ENCODE results near the gene DIRAS2.
"Not testable (repeated sequence)": the region's sequence is repeated elsewhere in the genome, so short reads cannot be mapped to it uniquely, and the experiment has no call there.

DIRAS2 gene

DNA sequence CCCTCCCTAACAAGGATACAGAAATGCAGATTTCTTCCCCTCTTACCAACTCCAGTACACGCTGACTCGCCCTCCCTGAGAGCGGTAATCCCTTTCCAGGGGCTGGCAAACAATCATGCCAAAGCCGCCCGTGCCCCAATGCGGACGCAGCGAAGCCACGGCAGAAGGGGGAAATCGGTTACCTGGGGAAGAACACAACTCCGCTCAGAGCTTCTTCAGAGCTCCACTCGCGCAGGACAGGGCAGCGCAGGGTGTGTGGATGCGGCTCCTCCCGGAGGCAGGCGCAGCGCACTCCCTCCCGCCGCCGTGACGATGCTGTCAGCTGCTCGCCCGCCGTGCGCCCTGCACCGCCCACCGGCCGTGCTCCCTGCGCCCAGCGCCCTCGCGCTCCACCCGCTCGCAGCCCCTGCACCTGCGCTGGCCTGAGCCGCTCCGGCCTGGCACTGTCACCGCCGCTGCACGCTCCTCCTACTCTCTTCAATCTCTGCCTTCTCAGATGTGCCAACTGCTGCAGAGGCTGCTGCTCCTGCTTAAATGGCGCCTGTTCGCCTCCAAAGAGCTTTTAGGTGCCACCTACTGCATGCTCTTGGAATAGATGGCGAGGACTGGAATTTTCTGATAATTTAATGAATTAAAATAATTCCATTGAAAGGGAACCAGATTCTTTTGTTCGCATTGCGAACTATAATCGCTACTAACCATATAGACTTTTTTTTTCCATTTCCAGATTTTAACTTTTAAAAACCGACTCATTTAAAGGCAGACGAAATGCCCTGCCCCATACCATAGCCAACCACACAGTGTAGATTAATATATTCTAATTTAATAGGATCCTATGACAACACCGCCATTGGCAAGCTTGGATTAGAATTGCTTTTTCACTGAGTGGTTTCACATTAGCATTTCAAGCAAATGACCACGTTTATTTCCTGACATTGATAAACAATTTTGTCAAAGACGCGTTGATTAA is at the start of gene DIRAS2:
Gene DIRAS2 (minus strand): TSS at position 255 of the 970 bp plus-strand sequence. CDS start 28,997 bp downstream, outside the sequence.
- DNase-seq = peak; percentile 78

- no peak for DNase-seq
Observed at GRCh38 chr9:90684736-90685135, 42.1 kb upstream of the DIRAS2 start.

GRCh38 chr9:90684106-90684505 is 41.5 kb upstream of the DIRAS2 start:
- DNase-seq = no peak

- no peak for DNase-seq
Observed at GRCh38 chr9:90680534-90680933, 37.9 kb upstream of the DIRAS2 start.

GRCh38 chr9:90665072-90665471 is 22.4 kb upstream of the DIRAS2 start:
- DNase-seq = no peak

DNA sequence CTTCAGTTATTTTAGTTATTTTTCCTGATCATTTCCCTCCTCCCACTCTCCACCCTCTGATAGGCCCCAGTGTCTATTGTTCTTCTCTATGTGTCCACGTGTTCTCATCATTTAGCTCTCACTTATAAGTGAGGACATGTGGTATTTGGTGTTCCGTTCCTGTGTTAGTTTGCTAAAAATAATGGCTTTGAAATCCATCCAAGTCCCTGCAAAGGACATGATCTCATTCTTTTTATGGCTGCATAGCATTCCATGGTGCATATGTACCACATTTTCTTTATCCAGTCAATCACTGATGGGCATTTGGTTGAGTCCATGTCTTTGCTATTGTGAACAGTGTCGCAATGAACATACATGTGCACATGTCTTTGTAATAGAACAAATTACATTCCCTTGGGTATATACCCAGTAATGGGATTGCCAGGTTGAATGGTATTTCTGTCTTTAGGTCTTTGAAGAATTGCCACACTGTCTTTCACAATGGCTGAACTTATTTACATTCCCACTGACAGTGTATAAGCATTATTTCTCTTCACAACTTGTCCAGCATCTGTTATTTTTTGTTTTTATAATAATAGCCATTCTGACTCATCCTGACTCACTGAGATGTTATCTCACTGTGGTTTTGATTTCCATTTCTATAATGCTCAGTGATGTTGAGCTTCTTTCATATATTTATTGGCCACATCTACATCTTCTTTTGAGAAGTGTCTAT is 17.2 kb upstream of the DIRAS2 start:
- DNase-seq = no peak

DNA sequence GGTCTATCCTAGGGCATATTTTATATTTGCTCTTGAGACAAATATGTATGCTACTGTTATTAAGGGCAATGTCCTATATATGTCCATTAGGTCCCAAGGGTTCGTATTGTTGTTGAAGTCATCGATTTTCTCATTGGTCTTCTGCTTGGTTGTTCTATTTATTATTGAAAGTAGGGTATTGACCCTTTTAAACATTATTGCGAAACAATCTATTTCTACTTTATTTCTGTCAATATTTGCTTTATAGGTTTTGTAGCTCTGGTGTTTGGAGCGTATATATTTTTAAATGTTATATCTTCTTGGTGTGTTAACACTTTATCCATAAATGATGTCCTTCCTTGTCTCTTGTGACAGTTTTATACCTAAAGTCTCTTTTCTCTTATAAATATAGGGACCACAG is 16.2 kb upstream of the DIRAS2 start:
- DNase-seq = no peak

GRCh38 chr9:90658181-90658580 is 15.6 kb upstream of the DIRAS2 start:
- DNase-seq = no peak

- not testable (repeated sequence) for DNase-seq
Observed at GRCh38 chr9:90656876-90657275, 14.3 kb upstream of the DIRAS2 start.

DNA sequence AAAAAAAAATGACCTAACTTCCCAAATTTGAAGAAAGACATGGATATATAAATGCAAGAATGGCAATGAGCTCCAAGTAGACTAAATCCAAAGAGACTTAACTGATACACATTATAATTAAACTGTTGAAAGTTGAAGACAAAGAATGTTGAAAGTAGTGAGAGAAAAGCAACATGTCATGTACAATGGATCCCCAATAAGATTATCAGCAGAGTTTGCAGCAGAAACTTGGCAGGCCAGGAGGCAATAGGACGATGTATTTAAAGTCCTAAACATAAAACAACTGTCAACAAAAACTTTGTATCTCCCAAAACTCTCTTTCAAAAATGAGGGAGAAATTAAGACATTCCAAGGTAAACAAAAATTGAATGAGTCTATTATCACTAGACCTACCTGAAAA is 8.6 kb upstream of the DIRAS2 start:
- DNase-seq = no peak

- DNase-seq = no peak
Observed at GRCh38 chr9:90647843-90648242, 5.2 kb upstream of the DIRAS2 start.

DNA sequence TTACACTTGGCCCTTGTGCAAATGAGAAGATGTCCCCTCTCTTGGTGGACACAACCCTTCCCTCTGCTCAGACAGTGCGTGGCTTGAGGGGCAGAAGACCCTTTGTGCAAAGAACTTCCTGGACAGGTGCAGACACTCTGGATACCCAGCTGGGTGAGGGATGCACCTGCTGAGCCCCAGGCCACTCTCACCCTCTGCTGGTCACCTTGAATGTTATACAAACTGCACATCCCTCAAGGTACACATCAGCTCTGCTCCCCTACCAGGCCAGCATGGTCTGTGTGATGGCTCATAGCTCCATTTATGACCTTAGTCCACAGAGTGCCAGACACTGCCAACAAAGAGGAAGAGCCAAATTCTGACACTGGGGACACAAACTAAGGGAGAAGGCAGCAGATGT is 3.1 kb upstream of the DIRAS2 start:
- no peak for DNase-seq

GRCh38 chr9:90641884-90642487 is 638 bp downstream of the DIRAS2 start:
- DNase-seq = no peak

DNA sequence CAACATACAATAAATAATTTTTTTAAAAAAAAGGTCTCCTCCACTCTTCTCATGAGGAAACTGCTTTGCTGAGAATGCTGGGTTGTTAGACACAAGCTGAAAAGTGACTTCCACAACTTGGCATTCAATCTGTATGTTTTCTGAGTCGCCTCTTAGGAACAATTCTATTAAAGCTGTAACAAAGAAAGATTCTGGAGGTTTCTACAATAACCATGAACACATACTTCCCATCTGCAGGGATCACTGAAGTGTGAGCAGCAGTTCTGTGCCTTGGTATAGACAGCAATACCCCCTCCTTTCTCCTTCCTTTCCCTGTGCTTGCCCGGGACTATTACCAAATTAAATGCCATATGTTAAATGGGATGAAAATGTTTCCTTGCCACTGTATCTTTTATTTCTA is 1.5 kb downstream of the DIRAS2 start:
- no peak for DNase-seq

GRCh38 chr9:90640361-90640760 is 2.3 kb downstream of the DIRAS2 start:
- no peak for DNase-seq

DNA sequence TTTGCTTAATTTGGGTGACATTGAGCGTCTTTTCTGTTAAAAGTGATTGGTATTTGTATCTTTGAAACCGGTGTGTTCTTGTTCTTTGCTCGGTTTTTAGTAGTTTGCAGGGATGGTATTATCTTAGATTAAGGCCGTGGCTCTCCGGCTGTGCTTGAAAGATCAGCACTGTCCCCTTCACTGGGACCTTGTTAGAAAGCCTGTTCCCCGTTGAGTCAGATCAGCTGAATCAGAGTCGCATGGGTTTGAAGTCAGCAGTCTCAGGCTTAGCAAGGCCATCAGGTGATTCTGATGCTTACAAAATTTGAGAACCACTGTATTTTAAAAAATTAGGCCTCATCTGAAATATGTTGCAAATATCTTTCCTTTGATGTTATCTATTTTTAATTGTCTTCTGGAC is 5.0 kb downstream of the DIRAS2 start:
- DNase-seq = no peak

DNA sequence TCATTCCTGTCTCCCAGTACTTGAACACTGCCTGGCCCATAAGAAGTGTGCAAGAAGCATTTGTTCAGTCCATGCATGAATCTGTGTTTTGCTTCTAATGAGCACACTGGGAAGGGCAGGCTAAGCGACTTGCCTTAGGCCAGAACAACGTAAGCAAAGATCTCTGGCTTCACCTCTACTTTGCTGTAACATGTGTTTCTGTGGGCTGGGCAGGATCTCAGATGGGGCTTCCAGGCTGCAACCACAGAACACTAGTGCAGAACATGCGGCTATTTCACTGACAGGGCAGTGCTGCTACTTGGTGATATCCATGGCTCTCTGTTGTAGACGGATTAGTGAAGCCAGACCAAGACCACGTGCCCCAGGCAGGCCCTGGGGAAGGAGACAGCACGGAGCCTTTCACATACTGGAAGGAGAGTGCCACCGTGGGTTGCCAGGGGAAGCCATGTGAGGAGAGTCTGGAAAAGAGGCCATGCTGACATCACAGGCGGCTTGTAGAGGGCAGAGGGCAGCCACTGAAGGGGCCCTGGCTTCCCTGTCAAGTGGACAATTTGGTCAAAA is 9.9 kb downstream of the DIRAS2 start:
- no peak for DNase-seq

- DNase-seq = no peak
Observed at GRCh38 chr9:90631964-90632363, 10.7 kb downstream of the DIRAS2 start.

- DNase-seq = no peak
Observed at GRCh38 chr9:90629991-90630390, 12.6 kb downstream of the DIRAS2 start.

DNA sequence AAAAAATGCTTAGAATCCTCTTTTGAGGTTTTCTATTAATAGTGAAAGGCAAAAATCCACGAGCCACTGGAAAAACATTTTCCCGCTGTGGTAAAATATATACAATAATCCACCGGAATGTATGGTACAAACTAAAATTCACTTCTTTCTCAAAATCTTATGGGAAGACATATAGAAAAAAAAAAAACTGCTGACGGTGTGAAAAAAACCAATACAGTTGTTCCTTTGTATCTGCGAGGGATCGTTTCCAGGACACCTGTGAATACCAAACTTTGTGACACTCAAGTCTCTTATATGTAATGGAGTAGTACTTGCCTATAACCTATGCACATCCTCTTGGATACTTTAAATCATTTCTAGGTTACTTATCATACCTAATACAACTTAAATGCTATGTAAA is 13.3 kb downstream of the DIRAS2 start:
- DNase-seq = no peak

DNA sequence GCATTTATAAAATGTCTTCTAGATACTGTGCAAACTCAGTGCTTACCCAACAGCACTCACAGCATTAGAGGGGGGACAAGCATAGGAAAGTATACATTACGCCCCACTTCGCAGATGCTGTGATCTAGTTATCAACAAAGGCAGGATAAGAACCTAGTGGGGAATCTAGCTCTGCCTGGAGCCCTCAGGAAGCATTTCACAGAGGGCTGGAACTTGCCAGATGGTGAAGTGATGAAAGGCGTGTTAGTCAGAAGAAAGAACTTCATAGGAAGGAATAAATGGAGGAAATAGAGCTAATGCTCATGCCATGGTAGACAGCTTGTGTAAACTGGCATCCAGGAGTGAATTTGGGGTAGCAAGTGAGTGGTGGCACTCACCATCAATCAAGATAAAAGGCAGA is 25.8 kb downstream of the DIRAS2 start:
- DNase-seq = no peak

GRCh38 chr9:90613502-90613901 is 29.1 kb downstream of the DIRAS2 start:
- no peak for DNase-seq

DNA sequence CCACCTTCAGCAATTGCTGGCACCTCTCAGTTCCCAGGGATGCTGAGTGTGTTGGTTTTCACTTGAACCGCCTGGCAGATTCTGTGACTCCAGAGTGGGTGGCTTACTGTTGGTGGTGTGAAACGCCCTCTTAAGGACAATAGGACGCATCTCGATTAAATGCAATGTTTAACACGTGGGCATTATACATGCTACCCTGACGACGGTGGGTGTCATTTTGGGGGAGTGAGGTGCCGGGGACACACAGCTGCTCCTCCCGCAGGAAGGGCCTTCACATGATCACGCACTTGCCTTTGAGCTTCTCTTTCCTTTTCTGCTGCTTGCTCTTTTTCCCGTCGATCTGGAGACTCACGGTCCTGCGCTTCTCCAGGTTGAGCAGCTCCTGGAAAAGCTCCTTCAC is 29.7 kb downstream of the DIRAS2 start:
- no peak for DNase-seq
